ENCODE results near the gene SENP2.

Gene SENP2

DNA sequence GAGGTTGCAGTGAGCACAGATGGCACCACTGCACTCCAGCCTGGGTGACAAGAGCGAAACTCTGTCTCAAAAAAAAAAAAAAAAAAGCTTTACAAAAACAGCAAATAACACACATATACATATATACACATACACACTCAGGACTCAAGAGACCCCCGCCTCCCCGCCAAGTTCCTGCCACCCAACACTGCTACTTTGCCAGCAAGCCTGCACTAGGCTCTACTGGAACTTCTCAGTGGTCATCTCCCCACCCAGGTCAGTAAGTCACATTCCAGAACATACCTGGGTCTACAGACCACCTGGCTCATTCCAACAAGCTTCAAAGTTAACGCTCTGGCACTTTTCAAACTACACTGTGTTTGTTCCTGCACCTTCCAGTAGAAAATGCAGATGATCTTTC lies 62.3 kb downstream of the SENP2 start:
- Histone ChIP-seq H3K4me1 (ENCODE audit: insufficient read depth, poor library complexity, severe bottlenecking) (no peaks in the 10 kb centered on the region), H3K27me3 (ENCODE audit: insufficient read depth, poor library complexity, severe bottlenecking) (no peaks in the 10 kb centered on the region), H3K9me3 (ENCODE audit: severe bottlenecking) (no peaks in the 10 kb centered on the region), H3K4me3 (ENCODE audit: severe bottlenecking) (no peak overlapping the region), H3K36me3 (ENCODE audit: low read depth) (peaks cover 84% of the 10 kb centered on the region), H3K27ac (ENCODE audit: poor library complexity, severe bottlenecking) (no peak overlapping the region)
- no peak for DNase-seq (ENCODE audit: low spot score)
- TF ChIP-seq, protein P1, sequence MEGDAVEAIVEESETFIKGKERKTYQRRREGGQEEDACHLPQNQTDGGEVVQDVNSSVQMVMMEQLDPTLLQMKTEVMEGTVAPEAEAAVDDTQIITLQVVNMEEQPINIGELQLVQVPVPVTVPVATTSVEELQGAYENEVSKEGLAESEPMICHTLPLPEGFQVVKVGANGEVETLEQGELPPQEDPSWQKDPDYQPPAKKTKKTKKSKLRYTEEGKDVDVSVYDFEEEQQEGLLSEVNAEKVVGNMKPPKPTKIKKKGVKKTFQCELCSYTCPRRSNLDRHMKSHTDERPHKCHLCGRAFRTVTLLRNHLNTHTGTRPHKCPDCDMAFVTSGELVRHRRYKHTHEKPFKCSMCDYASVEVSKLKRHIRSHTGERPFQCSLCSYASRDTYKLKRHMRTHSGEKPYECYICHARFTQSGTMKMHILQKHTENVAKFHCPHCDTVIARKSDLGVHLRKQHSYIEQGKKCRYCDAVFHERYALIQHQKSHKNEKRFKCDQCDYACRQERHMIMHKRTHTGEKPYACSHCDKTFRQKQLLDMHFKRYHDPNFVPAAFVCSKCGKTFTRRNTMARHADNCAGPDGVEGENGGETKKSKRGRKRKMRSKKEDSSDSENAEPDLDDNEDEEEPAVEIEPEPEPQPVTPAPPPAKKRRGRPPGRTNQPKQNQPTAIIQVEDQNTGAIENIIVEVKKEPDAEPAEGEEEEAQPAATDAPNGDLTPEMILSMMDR (IDR thresholded peaks at IDR 0.05; ENCODE audit: poor library complexity, severe bottlenecking): no peak
- no peak for ATAC-seq (ENCODE audit: low read depth)

DNA sequence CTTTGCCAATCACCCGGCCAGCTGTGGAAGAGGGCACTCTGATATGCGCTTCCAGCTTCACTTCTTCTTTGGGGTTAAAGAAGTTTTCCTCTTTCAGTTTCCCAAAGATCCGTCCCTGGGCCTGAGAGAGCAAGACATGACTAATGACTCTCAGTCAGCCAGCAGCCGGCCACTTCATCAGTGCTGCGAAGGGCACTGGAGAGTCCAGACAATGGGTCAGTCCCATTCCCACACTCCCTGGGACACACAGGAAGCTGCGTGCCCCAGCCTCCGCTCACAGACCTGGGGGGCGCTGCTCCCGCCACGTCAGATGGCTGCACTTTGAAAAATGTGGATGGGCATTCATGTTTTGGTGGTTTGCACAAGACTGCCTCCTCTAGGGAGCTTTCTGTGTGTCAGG lies 63.3 kb downstream of the SENP2 start:
- DNase-seq (ENCODE audit: low spot score) (no peak), ATAC-seq (ENCODE audit: low read depth) (no peak)
- no peaks in the 10 kb centered on the region for H3K4me1 ChIP-seq (ENCODE audit: insufficient read depth, poor library complexity, severe bottlenecking)
- H3K27me3 ChIP-seq (ENCODE audit: insufficient read depth, poor library complexity, severe bottlenecking): no peaks in the 10 kb centered on the region
- H3K27ac ChIP-seq (ENCODE audit: poor library complexity, severe bottlenecking): no peak overlapping the region
- no peaks in the 10 kb centered on the region for H3K9me3 ChIP-seq (ENCODE audit: severe bottlenecking)
- peaks cover 94% of the 10 kb centered on the region for H3K36me3 ChIP-seq (ENCODE audit: low read depth)
- TF ChIP-seq, protein P1 (IDR thresholded peaks at IDR 0.05; ENCODE audit: poor library complexity, severe bottlenecking): no peak
- no peak overlapping the region for H3K4me3 ChIP-seq (ENCODE audit: severe bottlenecking)

DNA sequence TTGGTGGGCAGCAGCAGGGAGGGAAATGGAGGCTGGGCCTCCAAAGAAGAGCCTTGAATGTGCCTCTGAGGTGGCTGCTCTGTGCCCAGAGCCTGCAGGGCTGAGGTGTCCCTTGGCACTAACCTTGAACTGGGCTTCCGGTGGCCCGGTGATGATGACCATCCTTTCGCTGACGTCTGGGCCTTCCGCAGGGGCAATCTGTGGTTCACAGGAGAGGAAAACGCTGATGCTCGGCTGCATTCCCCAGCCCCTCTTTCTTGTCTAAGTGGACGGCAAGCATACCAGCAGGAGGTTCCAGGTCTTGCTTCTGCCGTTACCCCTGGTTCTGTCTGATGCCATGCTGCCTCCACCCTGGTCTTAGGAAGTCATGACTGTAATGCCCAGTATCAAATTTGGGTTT lies 65.9 kb downstream of the SENP2 start:
- Histone ChIP-seq H3K4me3 (ENCODE audit: severe bottlenecking) (no peak overlapping the region), H3K4me1 (ENCODE audit: insufficient read depth, poor library complexity, severe bottlenecking) (peaks cover 15% of the 10 kb centered on the region), H3K27ac (ENCODE audit: poor library complexity, severe bottlenecking) (no peak overlapping the region), H3K27me3 (ENCODE audit: insufficient read depth, poor library complexity, severe bottlenecking) (no peaks in the 10 kb centered on the region), H3K9me3 (ENCODE audit: severe bottlenecking) (no peaks in the 10 kb centered on the region), H3K36me3 (ENCODE audit: low read depth) (peaks cover 92% of the 10 kb centered on the region)
- TF ChIP-seq, protein P1 (IDR thresholded peaks at IDR 0.05; ENCODE audit: poor library complexity, severe bottlenecking): no peak
- ATAC-seq (ENCODE audit: low read depth) (no peak), DNase-seq (ENCODE audit: low spot score) (no peak)

DNA sequence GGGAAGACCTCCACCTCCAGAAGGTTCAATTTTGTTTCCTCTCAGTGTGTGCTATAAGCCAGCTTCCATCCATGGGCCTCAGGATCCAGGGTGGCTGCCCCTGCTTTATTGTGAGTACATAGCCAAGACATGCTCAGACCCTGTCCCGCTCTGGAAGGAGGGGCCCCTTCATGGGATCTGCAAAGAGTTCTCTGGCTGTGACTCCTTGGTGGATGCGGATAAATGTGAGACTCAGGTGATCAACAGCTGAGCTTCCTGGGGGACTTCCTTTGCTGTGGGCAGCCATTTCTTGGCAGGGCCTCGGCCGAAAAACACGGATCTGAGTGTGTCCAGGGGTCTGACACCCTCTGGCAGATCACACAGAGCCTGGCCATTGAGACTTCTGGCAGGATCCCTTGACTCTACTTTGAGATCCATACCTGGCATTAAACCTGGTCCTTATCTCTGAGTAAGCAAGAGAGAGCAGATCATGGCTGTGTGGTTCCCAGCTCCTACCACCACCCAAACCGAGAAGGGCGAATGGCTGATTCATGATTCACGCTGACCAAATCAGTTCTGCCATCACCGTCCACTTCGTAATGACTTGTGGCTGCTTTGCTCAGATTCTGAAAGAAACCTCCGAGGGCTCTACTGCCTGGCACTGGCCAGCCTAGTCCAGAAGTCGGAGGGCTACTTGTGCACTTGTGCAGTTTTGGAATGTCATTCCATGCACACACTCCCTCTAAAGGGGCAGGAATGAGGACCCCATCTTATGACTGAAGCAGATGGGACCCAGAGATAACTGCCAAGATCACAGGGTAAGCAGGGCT lies 68.1 kb downstream of the SENP2 start:
- peak overlapping the region; percentile 96 for H3K27ac ChIP-seq (ENCODE audit: poor library complexity, severe bottlenecking)
- H3K9me3 ChIP-seq (ENCODE audit: severe bottlenecking): no peaks in the 10 kb centered on the region
- no peak for DNase-seq (ENCODE audit: low spot score)
- H3K4me1 ChIP-seq (ENCODE audit: insufficient read depth, poor library complexity, severe bottlenecking): peaks cover 36% of the 10 kb centered on the region
- no peak for ATAC-seq (ENCODE audit: low read depth)
- H3K4me3 ChIP-seq (ENCODE audit: severe bottlenecking): no peak overlapping the region
- H3K36me3 ChIP-seq (ENCODE audit: low read depth): peaks cover 86% of the 10 kb centered on the region
- TF ChIP-seq, protein P1 (IDR thresholded peaks at IDR 0.05; ENCODE audit: poor library complexity, severe bottlenecking): no peak
- H3K27me3 ChIP-seq (ENCODE audit: insufficient read depth, poor library complexity, severe bottlenecking): no peaks in the 10 kb centered on the region

DNA sequence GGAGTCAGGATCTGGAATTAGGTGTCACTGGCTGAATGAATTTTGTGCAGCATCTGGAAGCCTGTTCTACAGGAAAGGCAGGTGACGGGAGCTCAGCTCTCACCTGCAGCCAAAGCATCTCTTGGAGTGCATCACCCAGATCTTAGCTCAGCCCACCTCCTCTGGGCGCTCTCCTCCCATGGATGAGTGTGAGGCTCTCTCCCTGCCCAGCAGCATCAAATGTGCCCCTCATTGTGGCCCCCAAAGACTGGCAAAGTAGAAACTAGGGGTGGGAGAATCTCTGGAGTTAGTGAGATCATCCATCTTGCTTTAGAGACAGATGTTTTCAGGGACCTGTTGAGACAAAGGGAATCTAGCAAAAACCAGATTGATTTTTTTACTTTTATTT lies 68.7 kb downstream of the SENP2 start:
- Histone ChIP-seq H3K4me1 (ENCODE audit: insufficient read depth, poor library complexity, severe bottlenecking) (peaks cover 42% of the 10 kb centered on the region), H3K27me3 (ENCODE audit: insufficient read depth, poor library complexity, severe bottlenecking) (no peaks in the 10 kb centered on the region), H3K4me3 (ENCODE audit: severe bottlenecking) (no peak overlapping the region), H3K27ac (ENCODE audit: poor library complexity, severe bottlenecking) (peak overlapping the region; percentile 96), H3K36me3 (ENCODE audit: low read depth) (peaks cover 85% of the 10 kb centered on the region), H3K9me3 (ENCODE audit: severe bottlenecking) (no peaks in the 10 kb centered on the region)
- no peak for ATAC-seq (ENCODE audit: low read depth)
- TF ChIP-seq, protein P1 (IDR thresholded peaks at IDR 0.05; ENCODE audit: poor library complexity, severe bottlenecking): no peak
- DNase-seq (ENCODE audit: low spot score): no peak
